Measurements from ENCODE around the gene TBCK.

GRCh38 chr4:106312997-106313522, 2.9 kb downstream of the TBCK start:
- TF ChIP-seq CTCF (conservative IDR thresholded peaks at IDR 0.05; ENCODE audit: low read depth, low read length) (no peak), EZH2 (IDR thresholded peaks at IDR 0.05; ENCODE audit: low read length, unreplicated experiment) (no peak)

All from PC-3 (cell line).